NB4 (cell line): Measurements from ENCODE around the gene DNAJC27.

ENCODE experiments used
- DNase-seq: peaks from one replicate; pipeline ENCODE4 v3.0.0; 2010; ENCODE audit warnings: low read depth
- H3K4me3 ChIP-seq: one replicate; pipeline ENCODE4 v1.5.1; 2011; ENCODE audit warnings: mild to moderate bottlenecking, low read depth, low read length, moderate library complexity
- CTCF ChIP-seq: IDR thresholded peaks from one replicate; pipeline ENCODE4 v1.5.1; 2012; ENCODE audit warnings: low read depth, low read length
- MAX ChIP-seq: IDR thresholded peaks from 2 replicates; pipeline ENCODE4 v1.6.1; 2011; ENCODE audit warnings: low read depth, low read length
- MYC ChIP-seq: IDR thresholded peaks from 2 replicates; pipeline ENCODE4 v1.6.1; 2011; ENCODE audit warnings: low read depth, low read length
- POLR2A ChIP-seq: IDR thresholded peaks from 2 replicates; pipeline ENCODE4 v1.6.1; 2011; ENCODE audit warnings: mild to moderate bottlenecking; ENCODE audit not compliant: insufficient read length; ENCODE audit errors: extremely low read depth

Gene DNAJC27

GRCh38 chr2:24913911-24914310 is 57.8 kb downstream of the DNAJC27 start:
- no peak for TF ChIP-seq MAX
- TF ChIP-seq CTCF, result no peak
- no peak for TF ChIP-seq POLR2A
- no peak for TF ChIP-seq MYC
- no peak overlapping the region for H3K4me3 ChIP-seq
- no peak for DNase-seq

- no peak for DNase-seq
- TF ChIP-seq CTCF (no peak), POLR2A (no peak), MYC (no peak), MAX (no peak)
- no peak overlapping the region for H3K4me3 ChIP-seq
These were observed 58.8 kb downstream of the DNAJC27 start for GRCh38 chr2:24912986-24913385.

- H3K4me3 ChIP-seq, result no peak overlapping the region
- DNase-seq, result no peak
- TF ChIP-seq POLR2A (no peak), MYC (no peak), MAX (no peak), CTCF (no peak)
These were observed 59.2 kb downstream of the DNAJC27 start for GRCh38 chr2:24912523-24912922.

GRCh38 chr2:24910245-24910644 is 61.5 kb downstream of the DNAJC27 start:
- H3K4me3 ChIP-seq, result no peak overlapping the region
- TF ChIP-seq MAX (no peak), CTCF (no peak), POLR2A (no peak), MYC (no peak)
- no peak for DNase-seq

GRCh38 chr2:24909555-24910177 is 62.1 kb downstream of the DNAJC27 start:
- DNase-seq, result no peak
- TF ChIP-seq MAX (no peak), CTCF (no peak), MYC (no peak), POLR2A (no peak)

GRCh38 chr2:24908461-24908901 is 63.3 kb downstream of the DNAJC27 start:
- no peak for DNase-seq
- no peak overlapping the region for H3K4me3 ChIP-seq
- TF ChIP-seq MAX (no peak), POLR2A (no peak), CTCF (no peak), MYC (no peak)

More at GRCh38 chr2:24909555-24910177, 62.1 kb downstream of the DNAJC27 start:
- no peak overlapping the region for H3K4me3 ChIP-seq
